Measurements from ENCODE around the gene IL21R.

Gene IL21R

GRCh38 chr16:27413956-27414355, 12.0 kb downstream of the IL21R start:
- no peak for TF ChIP-seq ZNF473 (tag by site-specific recombination; IDR thresholded peaks at IDR 0.05)
- TF ChIP-seq KLF17 (tag by site-specific recombination; IDR thresholded peaks at IDR 0.05): no peak
- Histone ChIP-seq H3K9me3 (ENCODE audit: control insufficient read depth, insufficient read depth, low read depth, low read length) (no peaks in the 10 kb centered on the region), H3K4me1 (ENCODE audit: control insufficient read depth, insufficient read depth, low read length) (no peaks in the 10 kb centered on the region), H3K27ac (ENCODE audit: extremely low read depth, low read depth, low read length) (no peak overlapping the region), H3K36me3 (ENCODE audit: control insufficient read depth in 2 of 2, insufficient read depth in 1 of 2, low read length in 2 of 2) (no peaks in the 10 kb centered on the region), H3K4me3 (ENCODE audit: low read depth, low read length) (no peak overlapping the region)
- CTCF ChIA-PET: no interaction called here
- POLR2A ChIA-PET: no interaction called here

- Histone ChIP-seq H3K9me3 (ENCODE audit: control insufficient read depth, insufficient read depth, low read depth, low read length) (no peaks in the 10 kb centered on the region), H3K4me3 (ENCODE audit: low read depth, low read length) (no peak overlapping the region), H3K4me1 (ENCODE audit: control insufficient read depth, insufficient read depth, low read length) (no peaks in the 10 kb centered on the region), H3K36me3 (ENCODE audit: control insufficient read depth in 2 of 2, insufficient read depth in 1 of 2, low read length in 2 of 2) (no peaks in the 10 kb centered on the region), H3K27ac (ENCODE audit: extremely low read depth, low read depth, low read length) (no peak overlapping the region)
- POLR2A ChIA-PET: no interaction called here
- TF ChIP-seq CTCF (tag by site-specific recombination; IDR thresholded peaks at IDR 0.05): no peak
- no peak for TF ChIP-seq ZNF530 (tag by site-specific recombination; IDR thresholded peaks at IDR 0.05; ENCODE audit: low read depth)
- TF ChIP-seq YY2 (tag by site-specific recombination; IDR thresholded peaks at IDR 0.05): no peak
- TF ChIP-seq ZNF548 (tag by site-specific recombination; IDR thresholded peaks at IDR 0.05): no peak
- no peak for TF ChIP-seq ZNF416 (tag by site-specific recombination; IDR thresholded peaks at IDR 0.05)
- no peak for TF ChIP-seq SALL2 (tag by site-specific recombination; IDR thresholded peaks at IDR 0.05; ENCODE audit: borderline replicate concordance)
- no peak for TF ChIP-seq ZNF362 (tag by site-specific recombination; IDR thresholded peaks at IDR 0.05)
- TF ChIP-seq GLIS1 (tag by site-specific recombination; IDR thresholded peaks at IDR 0.05): no peak
- TF ChIP-seq AEBP2 (tag by site-specific recombination; IDR thresholded peaks at IDR 0.05; ENCODE audit: borderline replicate concordance): no peak
- TF ChIP-seq ZFHX2 (tag by site-specific recombination; conservative IDR thresholded peaks at IDR 0.05): no peak
- TF ChIP-seq ZNF202 (tag by site-specific recombination; IDR thresholded peaks at IDR 0.05; ENCODE audit: borderline replicate concordance): no peak
- TF ChIP-seq ZBTB26 (tag by site-specific recombination; optimal IDR thresholded peaks at IDR 0.05): no peak
- no peak for TF ChIP-seq ZNF670 (tag by site-specific recombination; IDR thresholded peaks at IDR 0.05; ENCODE audit: low read depth)
- TF ChIP-seq ZNF510 (tag by site-specific recombination; IDR thresholded peaks at IDR 0.05; ENCODE audit: insufficient replicate concordance): no peak
- no peak for TF ChIP-seq ZNF138 (tag by site-specific recombination; IDR thresholded peaks at IDR 0.05; ENCODE audit: borderline replicate concordance)
- TF ChIP-seq OSR2 (tag by site-specific recombination; IDR thresholded peaks at IDR 0.05): no peak
- no peak for TF ChIP-seq ZBTB7A (tag by site-specific recombination; IDR thresholded peaks at IDR 0.05; ENCODE audit: low read depth)
- no peak for TF ChIP-seq ATF2 (tag by site-specific recombination; IDR thresholded peaks at IDR 0.05; ENCODE audit: low read depth)
- no peak for TF ChIP-seq ZNF132 (tag by site-specific recombination; IDR thresholded peaks at IDR 0.05; ENCODE audit: borderline replicate concordance)
- no peak for TF ChIP-seq ZNF639 (tag by site-specific recombination; IDR thresholded peaks at IDR 0.05)
- CTCF ChIA-PET: no interaction called here
These were observed 12.9 kb downstream of the IL21R start for GRCh38 chr16:27414788-27415431.

Measured in HEK293 (cell line).